Left renal pelvis (tissue), 4 donors: ENCODE results near the gene NEDD8. TPM values are rescaled to one million over a fixed set of nuclear protein-coding genes. Genes with fewer than 3 reads are reported as not detected.
"Not testable (repeated sequence)": the region's sequence is repeated elsewhere in the genome, so short reads cannot be mapped to it uniquely, and the experiment has no call there.

Experiments used
- DNase-seq, 4 donors: peaks; one replicate each; pipeline ENCODE4 v3.0.0-alpha.2; 2013; ENCODE audit warnings: low read depth in 4 of 4, low spot score in 3 of 4
- polyA plus RNA-seq, 4 donors: library from polyadenylated mRNA; unstranded; fragments of 120-200 nt; gene quantifications; one replicate each; pipeline ENCODE4 v1.2.1, GENCODE V29; 2013; ENCODE audit not compliant: insufficient read length in 4 of 4

Gene NEDD8
- polyA plus RNA-seq, 4 donors = 189 to 230 (median 217) TPM

DNA sequence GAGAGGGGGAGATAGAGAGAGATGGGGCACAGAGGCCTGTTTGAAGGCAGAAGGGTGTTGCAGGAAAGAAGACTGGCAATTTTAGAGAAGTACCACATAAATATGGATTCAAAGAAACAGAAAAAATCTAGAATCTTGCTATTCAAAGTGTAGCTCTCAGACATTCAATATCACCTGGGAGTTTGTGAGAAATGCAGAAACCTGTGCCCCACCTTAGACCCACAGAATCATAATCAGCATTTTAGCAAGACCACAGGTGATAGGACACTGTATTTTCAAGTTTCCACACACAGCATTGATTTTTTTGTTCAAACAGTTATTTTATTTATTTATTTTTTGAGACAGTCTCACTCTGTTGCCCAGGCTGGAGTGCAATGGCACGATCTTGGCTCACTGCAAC is 3.3 kb downstream of the NEDD8 start:
- no peak for DNase-seq

DNA sequence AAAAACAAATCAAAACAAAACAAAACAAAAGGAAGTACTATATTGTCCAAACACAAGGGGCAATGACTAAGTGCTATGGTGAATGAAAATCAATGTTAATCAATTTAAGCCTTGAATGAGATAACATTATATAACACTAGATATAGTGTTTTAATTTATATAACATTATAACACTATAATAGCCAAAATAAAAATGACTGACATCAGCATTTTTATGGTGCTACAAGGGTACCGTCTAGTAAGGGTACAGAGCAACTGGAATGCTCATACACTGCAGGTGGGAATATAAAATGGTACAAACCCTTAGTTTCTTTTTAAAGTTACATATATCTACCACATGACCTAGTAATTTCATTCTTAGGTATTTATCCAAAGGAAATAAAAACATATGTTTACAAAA is 5.7 kb downstream of the NEDD8 start:
- no peak for DNase-seq

- DNase-seq = no peak
Observed at GRCh38 chr14:24224618-24225071, 7.5 kb downstream of the NEDD8 start.

GRCh38 chr14:24222987-24223386 is 9.2 kb downstream of the NEDD8 start:
- not testable (repeated sequence) for DNase-seq

- DNase-seq = no peak
Observed at GRCh38 chr14:24219521-24219920, 12.6 kb downstream of the NEDD8 start.

GRCh38 chr14:24219080-24219479 is 13.1 kb downstream of the NEDD8 start:
- no peak for DNase-seq

DNA sequence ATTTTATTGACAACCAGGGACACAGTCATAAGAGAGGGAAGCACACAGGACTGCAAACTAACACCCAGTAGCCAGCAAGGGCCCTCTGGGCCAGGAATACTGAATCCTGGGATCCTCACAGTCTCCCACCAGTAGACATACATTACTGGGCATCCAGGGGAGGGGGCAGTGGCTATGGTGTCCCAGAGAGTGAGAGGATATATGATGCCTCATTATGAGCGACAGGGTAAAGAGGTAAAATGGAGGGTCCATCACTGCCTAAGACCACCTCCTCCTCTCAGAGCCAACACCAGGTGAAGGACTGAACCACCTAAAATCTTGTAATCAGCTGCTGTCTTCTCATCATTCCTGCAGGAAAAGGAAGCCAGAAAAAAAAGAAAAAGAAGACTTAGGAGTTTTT is 15.3 kb downstream of the NEDD8 start:
- DNase-seq = not testable (repeated sequence)

DNA sequence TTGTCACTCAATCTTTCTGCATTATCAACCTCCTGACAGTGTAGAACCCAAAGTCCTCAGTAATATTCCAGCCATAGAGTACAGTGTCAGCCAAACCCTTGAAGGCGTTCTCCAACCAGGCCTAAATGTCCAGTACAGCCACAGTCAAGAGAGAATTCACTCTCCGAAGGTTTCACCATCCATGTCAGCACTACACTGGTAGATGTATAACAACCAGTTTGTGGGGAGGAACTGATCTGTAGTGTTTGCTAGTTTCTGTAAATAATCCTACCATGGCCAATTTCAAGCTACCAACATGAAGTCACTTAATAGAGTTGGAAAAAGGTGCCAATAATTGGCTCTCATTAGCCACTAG is 15.8 kb downstream of the NEDD8 start:
- no peak for DNase-seq

DNA sequence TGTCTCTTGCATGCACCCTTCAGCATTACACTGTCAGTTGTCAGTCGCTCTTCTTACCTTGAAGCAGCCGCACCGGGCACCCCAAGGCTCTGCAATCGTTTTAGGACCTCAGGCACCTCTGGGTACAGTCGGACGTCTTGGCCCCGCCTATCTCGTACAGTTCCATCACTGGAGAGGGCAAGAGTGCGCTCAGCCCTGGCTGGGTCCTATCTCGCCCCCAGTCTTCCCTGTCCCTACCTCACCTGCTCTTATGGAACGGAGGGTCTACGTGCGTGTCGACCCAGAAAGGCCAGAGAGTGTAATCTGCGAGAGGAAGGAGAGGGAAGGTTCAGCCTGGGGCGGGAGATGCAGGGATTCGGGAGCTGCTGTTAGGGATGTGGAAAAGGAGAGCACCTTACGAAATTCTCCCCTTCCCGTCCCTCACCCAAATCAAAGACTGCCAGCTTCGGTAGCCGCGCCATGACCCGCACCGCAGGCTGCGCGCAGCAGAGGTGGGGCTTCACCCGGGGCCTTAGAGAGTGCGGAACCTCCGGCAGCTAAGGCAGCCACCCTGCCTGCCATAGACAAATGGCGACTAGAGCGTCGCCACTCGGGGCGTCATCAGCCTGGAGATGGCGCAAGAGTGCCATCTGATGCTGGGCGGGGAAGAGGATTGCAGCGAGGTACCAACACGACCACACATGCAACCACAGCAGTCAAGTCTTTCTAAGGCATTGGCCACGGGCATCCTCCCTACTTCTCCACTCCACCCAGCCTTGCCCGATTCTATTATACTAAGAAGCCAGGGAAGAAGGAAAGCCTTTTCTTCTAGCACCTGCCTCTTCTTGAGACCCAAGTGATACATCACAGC is 16.4 kb downstream of the NEDD8 start, which contains the start of gene MDP1:
Gene MDP1 (minus strand): TSS at position 572 of the 850 bp plus-strand sequence. CDS start 111 bp downstream, at position 461.
- DNase-seq = peak in 3 of 4 donors; percentile 68 to 75 (median 71)

GRCh38 chr14:24213866-24214662 is 18.1 kb downstream of the NEDD8 start:
- no peak for DNase-seq

DNA sequence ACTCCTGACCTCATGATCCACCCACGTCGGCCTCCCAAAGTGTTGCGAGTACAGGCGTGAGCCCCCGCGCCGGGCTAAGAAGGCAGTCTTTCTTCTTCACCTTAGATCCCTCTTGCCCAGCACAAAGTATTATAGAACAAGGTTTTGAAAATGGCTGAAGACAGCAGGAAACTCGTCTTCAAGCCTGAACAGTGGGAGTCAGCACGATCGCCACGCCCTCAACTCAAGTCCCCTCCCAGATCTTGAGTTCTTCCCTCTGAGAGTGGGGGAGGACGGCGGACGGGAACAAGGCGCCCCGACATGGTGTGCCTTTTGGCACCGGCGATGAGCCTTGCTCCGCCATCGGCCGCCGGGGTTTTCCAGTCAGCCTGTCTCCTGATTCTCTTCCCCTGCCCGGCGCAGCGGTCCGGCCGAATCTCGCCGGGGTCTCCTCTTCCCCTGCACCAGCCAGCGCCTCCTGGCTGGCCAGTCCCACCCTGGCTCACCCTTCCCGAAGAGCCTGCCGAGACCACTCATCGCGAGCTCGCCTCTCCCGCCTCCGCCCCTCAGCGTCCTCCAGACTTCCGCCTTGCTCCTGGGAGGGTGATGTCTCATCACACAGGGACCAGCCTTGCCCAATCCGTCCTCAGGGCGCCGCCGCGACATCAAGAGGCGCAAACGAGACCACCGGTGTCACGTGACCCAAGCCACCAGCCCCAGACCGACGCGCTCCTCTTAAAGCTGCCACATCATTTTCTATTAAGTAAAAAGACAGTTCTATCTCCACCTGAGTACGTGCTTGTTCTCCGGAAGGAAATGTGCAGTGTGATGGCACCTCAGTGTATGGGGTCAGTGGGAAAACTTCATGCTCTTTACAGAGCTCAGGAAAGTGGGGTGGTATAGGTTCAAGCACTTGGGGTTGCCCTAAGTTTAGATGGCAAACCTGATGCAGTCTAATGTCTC is 19.0 kb downstream of the NEDD8 start, which contains the start of gene CHMP4A:
Gene CHMP4A (minus strand): TSS at position 565 of the 942 bp plus-strand sequence. CDS start 49 bp downstream, at position 516.
- DNase-seq = peak; percentile 88 to 95 (median 92)

DNA sequence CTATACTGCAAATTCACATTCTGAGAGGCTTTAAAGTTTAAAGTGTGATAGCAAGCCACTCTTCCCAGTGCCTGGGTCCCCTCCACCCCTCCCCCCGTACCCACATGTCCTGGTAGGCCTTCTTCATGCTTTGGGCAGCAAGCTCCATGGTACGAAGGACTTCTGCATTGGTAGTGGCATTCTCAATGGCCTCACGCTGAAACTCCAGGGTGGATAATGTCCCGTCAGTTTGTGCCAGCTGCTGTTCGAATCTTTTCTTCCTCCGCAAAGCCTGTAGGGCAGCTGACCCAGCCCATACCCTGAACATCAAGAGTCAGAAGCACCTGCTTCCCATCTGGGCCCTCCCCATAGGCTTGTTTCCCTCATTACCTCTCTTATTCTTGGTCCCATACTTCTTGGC is 20.9 kb downstream of the NEDD8 start:
- no peak for DNase-seq

GRCh38 chr14:24207625-24208024 is 24.5 kb downstream of the NEDD8 start:
- no peak for DNase-seq

DNA sequence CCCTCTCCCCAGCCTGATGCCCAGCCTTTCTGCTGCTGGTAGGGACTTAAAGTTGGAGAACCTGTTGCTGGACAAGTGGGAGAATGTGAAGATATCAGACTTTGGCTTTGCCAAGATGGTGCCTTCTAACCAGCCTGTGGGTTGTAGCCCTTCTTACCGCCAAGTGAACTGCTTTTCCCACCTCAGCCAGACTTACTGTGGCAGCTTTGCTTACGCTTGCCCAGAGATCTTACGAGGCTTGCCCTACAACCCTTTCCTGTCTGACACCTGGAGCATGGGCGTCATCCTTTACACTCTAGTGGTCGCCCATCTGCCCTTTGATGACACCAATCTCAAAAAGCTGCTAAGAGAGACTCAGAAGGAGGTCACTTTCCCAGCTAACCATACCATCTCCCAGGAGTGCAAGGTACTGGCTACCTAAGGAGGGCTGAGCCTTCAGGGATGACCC is 25.0 kb downstream of the NEDD8 start:
- DNase-seq = no peak

DNA sequence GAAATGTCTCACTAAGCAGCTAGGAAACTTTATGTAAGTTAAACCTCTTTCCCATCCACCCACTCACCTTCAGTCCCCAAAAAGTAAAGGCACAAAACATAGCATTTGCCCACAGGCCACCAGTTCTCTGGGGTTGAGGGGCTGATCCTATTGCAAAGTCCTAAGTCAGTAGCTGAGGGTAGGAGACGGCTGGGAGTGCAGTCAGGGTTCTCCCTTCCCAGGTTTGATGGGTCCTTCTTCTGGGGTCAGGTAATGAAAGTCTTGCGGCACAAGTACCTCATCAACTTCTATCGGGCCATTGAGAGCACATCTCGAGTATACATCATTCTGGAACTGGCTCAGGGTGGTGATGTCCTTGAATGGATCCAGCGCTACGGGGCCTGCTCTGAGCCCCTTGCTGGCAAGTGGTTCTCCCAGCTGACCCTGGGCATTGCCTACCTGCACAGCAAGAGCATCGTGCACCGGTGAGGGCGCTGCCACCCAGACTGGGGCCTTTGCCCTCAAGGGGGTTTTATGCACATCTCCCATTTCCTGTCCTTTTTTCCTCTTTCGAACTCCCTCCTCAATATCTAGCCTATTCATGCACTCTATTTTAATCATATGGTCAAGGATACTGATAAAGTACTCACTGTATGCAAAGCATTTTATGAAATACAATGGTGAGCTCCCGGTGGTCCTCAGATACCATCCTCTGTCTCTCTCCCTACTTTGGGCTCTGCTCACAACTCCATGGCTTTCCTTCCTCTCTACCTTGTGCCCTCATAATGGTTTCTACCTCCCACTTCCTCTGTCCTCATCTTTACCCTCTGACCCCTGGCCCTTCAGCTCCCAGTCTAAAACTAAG is 25.7 kb downstream of the NEDD8 start:
- DNase-seq = no peak

GRCh38 chr14:24204163-24205146 is 27.7 kb downstream of the NEDD8 start:
- DNase-seq = no peak

DNA sequence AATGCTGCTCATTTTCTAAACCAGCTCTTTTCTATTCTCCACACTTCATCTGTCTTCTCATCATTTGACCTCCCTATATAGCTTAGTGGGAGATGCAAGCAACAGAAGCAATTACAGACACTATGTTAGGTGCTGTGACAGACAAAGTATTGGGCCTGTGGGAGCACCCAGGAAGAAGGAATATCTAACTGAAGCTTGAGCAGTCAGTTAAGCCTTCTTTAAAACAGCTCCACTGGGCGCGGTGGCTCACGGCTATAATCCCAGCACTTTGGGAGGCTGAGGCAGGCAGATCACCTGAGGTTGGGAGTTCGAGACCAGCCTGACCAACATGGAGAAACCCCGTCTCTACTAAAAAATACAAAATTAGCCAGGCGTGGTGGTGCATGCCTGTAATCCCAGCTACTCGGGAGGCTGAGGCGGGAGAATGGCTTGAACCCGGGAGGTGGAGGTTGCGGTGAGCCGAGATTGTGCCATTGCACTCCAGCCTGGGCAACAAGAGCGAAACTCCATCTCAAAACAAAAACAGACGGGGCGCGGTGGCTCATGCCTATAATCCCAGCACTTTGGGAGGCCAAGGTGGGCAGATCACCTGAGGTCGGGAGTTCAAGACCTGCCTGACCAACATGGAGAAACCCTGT is 28.8 kb downstream of the NEDD8 start:
- DNase-seq = not testable (repeated sequence)

DNA sequence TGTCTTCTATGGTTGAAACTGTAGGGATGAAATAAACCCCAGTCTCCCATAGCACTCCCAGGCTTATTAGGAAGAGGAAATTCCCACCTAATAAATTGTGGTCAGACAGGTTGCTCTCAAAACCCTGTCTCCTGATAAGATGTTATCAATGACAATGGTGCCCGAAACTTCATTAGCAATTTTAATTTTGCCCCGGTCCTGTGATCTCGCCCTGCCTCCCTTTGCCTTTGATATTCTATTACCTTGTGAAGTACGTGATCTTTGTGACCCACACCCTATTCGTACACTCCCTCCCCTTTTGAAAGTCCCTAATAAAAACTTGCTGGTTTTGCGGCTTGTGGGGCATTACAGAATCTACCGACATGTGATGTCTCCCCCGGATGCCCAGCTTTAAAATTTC is 29.6 kb downstream of the NEDD8 start:
- not testable (repeated sequence) for DNase-seq
